A549 (cell line): ENCODE measurements around the gene GBX2. TPM values are rescaled to one million over a fixed set of nuclear protein-coding genes. Genes with fewer than 3 reads are reported as not detected.

Experiments
- ATAC-seq, 2 experiments: fragments of 200-7000 bp in 1 of 2; fragments of >200 bp in 1 of 2; cut with Nextera tagmentation in 1 of 2; cut with Tn5 transposase in 1 of 2; 3 replicates each; pipeline versions ENCODE4 v1.8.0 to v1.9.1; 2018 to 2020; ENCODE audit warnings: mild to moderate bottlenecking in 1 of 2, moderate library complexity in 1 of 2
- CTCF ChIA-PET: fragments of 300-600 bp; sonication (Branson Sonifier 250); formaldehyde crosslinking; extraction: SDS; loops from one replicate; lab custom pipeline; 2021; ENCODE audit warnings: antibody characterized with exemption, inconsistent platforms; lab: Yijun Ruan, JAX
- POLR2A ChIA-PET: fragments of 350-600 bp; formaldehyde crosslinking; extraction: SDS; loops from one replicate; lab custom pipeline; 2021; ENCODE audit warnings: antibody characterized with exemption, inconsistent platforms; lab: Yijun Ruan, JAX
- DNase-seq, 2 experiments: peaks; one replicate each; pipeline versions ENCODE4 v3.0.0 to v3.0.0-alpha.2; 2011 to 2016; ENCODE audit warnings: low read depth in 1 of 2, low spot score in 1 of 2
- FAIRE-seq: peaks from 2 replicates; lab custom pipeline; 2011; peaks lifted over from hg19 to GRCh38; lab: Jason Lieb, UNC
- H3K27ac ChIP-seq, 2 experiments: fragments of >200 bp; sonication (Bioruptor Twin); formaldehyde crosslinking; 3 replicates each; pipeline ENCODE4 v1.5.1; 2016 to 2017
- H3K4me1 ChIP-seq: fragments of >200 bp; sonication (Bioruptor Twin); formaldehyde crosslinking; 3 replicates; pipeline ENCODE4 v1.6.1; 2016
- H3K4me2 ChIP-seq: fragments of >200 bp; sonication (Bioruptor Twin); formaldehyde crosslinking; 3 replicates; pipeline ENCODE4 v1.6.1; 2016
- H3K4me3 ChIP-seq: fragments of >200 bp; sonication (Bioruptor Twin); formaldehyde crosslinking; 3 replicates; pipeline ENCODE4 v1.5.1; 2016
- H3K9me3 ChIP-seq: fragments of >200 bp; sonication (Bioruptor Twin); formaldehyde crosslinking; 3 replicates; pipeline ENCODE4 v1.6.1; 2016
- BHLHE40 ChIP-seq: IDR thresholded peaks from 2 replicates; pipeline ENCODE4 v1.6.1; 2012; ENCODE audit warnings: low read depth, low read length, inconsistent platforms
- FOSB ChIP-seq: fragments of 250-450 bp; sonication (Bioruptor Pico); IDR thresholded peaks from 2 replicates; pipeline ENCODE4 v1.5.0; 2020; ENCODE audit warnings: mild to moderate bottlenecking, moderate library complexity
- HDAC2 ChIP-seq: fragments of 200-600 bp; sonication (generic); IDR thresholded peaks from 2 replicates; pipeline ENCODE4 v1.6.1; 2016
- HES2 ChIP-seq: fragments of >200 bp; sonication (Bioruptor Twin); formaldehyde crosslinking; IDR thresholded peaks from 2 replicates; pipeline ENCODE4 v1.6.1; 2016
- JUN ChIP-seq, 2 experiments: fragments of >200 bp; sonication (Bioruptor Twin); formaldehyde crosslinking; IDR thresholded peaks; 2 replicates in 1 of 2; 3 replicates in 1 of 2; pipeline ENCODE4 v1.6.1; 2016 to 2017
- KDM5A ChIP-seq: fragments of 200-600 bp; sonication (generic); IDR thresholded peaks from 2 replicates; pipeline ENCODE4 v1.6.1; 2016; ENCODE audit warnings: antibody characterized with exemption, mild to moderate bottlenecking
- NR3C1 ChIP-seq: fragments of >200 bp; sonication (Bioruptor Twin); formaldehyde crosslinking; IDR thresholded peaks from 3 replicates; pipeline ENCODE4 v1.6.1; 2017
- RNF2 ChIP-seq: fragments of 200-600 bp; sonication (generic); IDR thresholded peaks from 2 replicates; pipeline ENCODE4 v1.6.1; 2016; ENCODE audit warnings: low read depth, mild to moderate bottlenecking, antibody characterized with exemption, moderate library complexity, borderline replicate concordance
- USF2 ChIP-seq: fragments of 450-650 bp; IDR thresholded peaks from 2 replicates; pipeline ENCODE4 v1.6.1; 2014; ENCODE audit warnings: antibody characterized with exemption
- WGBS: methylation state at CpG from one replicate; pipeline ENCODE4 v1.1.6; 2017; ENCODE audit errors: missing lambda C conversion rate; 5-methylcytosine and 5-hydroxymethylcytosine counted together
- polyA plus RNA-seq, 4 experiments: library from polyadenylated mRNA; depleted of rRNA in 3 of 4; stranded (reverse); fragments of >200 nt; fragmentation: RNase III in 1 of 4; extraction: RNeasy Plus Mini Kit Qiagen cat#74134 plus additional on column Dnase treatment in 1 of 4; gene quantifications; 2 replicates in 3 of 4; 3 replicates in 1 of 4; pipeline ENCODE4 v1.2.3, GENCODE V29; 2011 to 2017
- small RNA-seq, 6 experiments: library from RNA; depleted of rRNA; stranded (forward); fragments of <200 nt; gene quantifications; one replicate each; pipeline ENCODE3, GENCODE V24; 2012

Gene GBX2
- polyA plus RNA-seq, 2 of the 4 experiments (the other 2 are of a cell fraction), result 1.2 to 1.9 TPM

GRCh38 chr2:236117861-236118269 lies 50.3 kb downstream of the GBX2 start:
- peak in 1 of 2 experiments; percentile 35; a peak in 2 of 6 replicates for ATAC-seq
- no peak for FAIRE-seq
- peak in 1 of 2 experiments; percentile 27 for DNase-seq
- TF ChIP-seq HES2 (no peak), JUN (IDR thresholded peaks at IDR 0.05) (no peak), BHLHE40 (no peak), KDM5A (no peak)
- WGBS, result 48% methylated on average over 10 of the region's 10 CpGs
- Histone ChIP-seq H3K4me1 (peaks cover 7% of the 10 kb centered on the region; the same call in 2 of the 3 replicates), H3K4me3 (no peak overlapping the region), H3K4me2 (0 out of 3 replicates have a peak overlapping the region, but pooled peaks have one; percentile 32), H3K27ac (no peak overlapping the region), H3K9me3 (no peaks in the 10 kb centered on the region)
- CTCF ChIA-PET, result no interaction called here
- POLR2A ChIA-PET, result no interaction called here

GRCh38 chr2:236117401-236117800 lies 50.8 kb downstream of the GBX2 start:
- 84% methylated on average over 10 of the region's 10 CpGs for WGBS
- no peak overlapping the region for H3K4me3 ChIP-seq
- ATAC-seq (no peak), DNase-seq (no peak), FAIRE-seq (no peak)
- POLR2A ChIA-PET, result no interaction called here
- H3K27ac ChIP-seq, result no peak overlapping the region
- H3K4me2 ChIP-seq, result no peak overlapping the region
- CTCF ChIA-PET, result no interaction called here
- H3K4me1 ChIP-seq, result peaks cover 7% of the 10 kb centered on the region; the same call in 2 of the 3 replicates
- TF ChIP-seq FOSB (CRISPR knock-in tag), result no peak
- no peak for TF ChIP-seq RNF2
- TF ChIP-seq HES2, result no peak
- no peak for TF ChIP-seq NR3C1
- no peak for TF ChIP-seq HDAC2
- TF ChIP-seq USF2, result no peak
- H3K9me3 ChIP-seq, result no peaks in the 10 kb centered on the region

Small RNA genes lying within 50 kb of the gene (small RNA-seq; reads per million reads assigned to genes)
- gene RF00019 (0 reads per million in 6 experiments), gene RNU1-31P (0 reads per million in 6 experiments)

Other genes with a start within 250 kb of the GBX2 start
- not detected in 2 replicates for gene ASB18, start 96.0 kb upstream of the GBX2 start, polyA plus RNA-seq (2011; rRNA removed)
- gene ASB18, start 96.0 kb upstream of the GBX2 start, polyA plus RNA-seq (2017; fragmentation: RNase III; extraction: RNeasy Plus Mini Kit Qiagen cat#74134 plus additional on column Dnase treatment), result not detected in 3 replicates